Measurements from ENCODE around the gene CHST8.

DNA sequence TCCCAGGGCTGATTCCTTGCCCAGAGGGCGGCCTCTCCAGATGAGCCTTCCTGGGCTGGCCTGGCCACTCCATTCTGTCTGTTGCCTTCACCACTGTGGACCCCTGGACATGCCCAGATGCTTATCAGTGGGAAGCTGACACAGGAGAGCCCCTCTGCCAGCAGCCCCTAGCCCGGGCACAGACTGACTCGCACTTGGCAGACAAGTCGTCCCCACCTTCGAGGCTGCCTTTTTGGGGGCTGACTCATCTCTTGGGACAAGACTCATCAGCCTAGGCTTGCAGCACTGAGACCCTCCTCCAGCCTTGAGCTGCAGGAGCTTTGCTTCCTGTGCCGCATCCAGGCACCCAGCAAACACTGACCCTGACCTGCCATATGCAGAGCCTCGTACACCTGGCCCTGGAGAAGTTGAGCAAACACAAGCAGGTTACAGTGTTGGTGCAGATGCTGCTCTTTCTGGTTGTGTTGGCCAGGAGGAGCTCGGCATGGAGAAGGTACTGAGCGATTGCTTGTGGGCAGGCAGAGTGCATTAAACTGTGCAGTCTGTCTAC, 8.1 kb downstream of the CHST8 start:
- TF ChIP-seq, protein P1, sequence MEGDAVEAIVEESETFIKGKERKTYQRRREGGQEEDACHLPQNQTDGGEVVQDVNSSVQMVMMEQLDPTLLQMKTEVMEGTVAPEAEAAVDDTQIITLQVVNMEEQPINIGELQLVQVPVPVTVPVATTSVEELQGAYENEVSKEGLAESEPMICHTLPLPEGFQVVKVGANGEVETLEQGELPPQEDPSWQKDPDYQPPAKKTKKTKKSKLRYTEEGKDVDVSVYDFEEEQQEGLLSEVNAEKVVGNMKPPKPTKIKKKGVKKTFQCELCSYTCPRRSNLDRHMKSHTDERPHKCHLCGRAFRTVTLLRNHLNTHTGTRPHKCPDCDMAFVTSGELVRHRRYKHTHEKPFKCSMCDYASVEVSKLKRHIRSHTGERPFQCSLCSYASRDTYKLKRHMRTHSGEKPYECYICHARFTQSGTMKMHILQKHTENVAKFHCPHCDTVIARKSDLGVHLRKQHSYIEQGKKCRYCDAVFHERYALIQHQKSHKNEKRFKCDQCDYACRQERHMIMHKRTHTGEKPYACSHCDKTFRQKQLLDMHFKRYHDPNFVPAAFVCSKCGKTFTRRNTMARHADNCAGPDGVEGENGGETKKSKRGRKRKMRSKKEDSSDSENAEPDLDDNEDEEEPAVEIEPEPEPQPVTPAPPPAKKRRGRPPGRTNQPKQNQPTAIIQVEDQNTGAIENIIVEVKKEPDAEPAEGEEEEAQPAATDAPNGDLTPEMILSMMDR (IDR thresholded peaks at IDR 0.05) = no peak
- no peak for TF ChIP-seq POLR2A (IDR thresholded peaks at IDR 0.05)
